ENCODE measurements around the gene TEK. TPM values are rescaled to one million over a fixed set of nuclear protein-coding genes. Genes with fewer than 3 reads are reported as not detected.
A peak's percentile ranks its signal among the peaks of the same experiment; 100 is the strongest.

Gene TEK
- total RNA-seq, 1 experiment from 2014 or later = 0.07 TPM

DNA sequence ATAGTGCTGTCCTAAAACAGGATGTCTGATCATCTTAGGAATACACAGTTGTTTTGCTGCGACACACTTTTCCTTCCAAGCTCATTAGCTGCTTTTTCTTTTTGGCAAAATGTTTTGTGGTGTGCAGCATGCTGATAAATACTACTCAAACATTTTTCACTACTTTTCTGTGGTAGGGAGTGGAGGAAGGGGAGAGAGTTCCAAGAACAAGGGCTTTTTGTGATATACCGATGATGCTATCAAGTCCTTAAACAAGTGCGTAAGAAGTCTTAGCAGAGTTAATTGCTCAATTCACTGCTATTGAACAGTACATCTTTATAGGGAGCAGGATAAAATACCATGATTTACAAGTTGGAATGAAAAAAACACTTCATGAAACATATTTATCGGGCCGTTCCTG, 23.6 kb upstream of the TEK start:
- H3K27ac ChIP-seq (ENCODE audit: low read length) = no peak overlapping the region
- ChIA-PET CTCF (no interaction called here), POLR2A (ENCODE audit: unreplicated experiment) (no interaction called here)
- no peaks in the 10 kb centered on the region for H3K36me3 ChIP-seq (ENCODE audit: low read depth, low read length)
- intact Hi-C loops (cut with micrococcal nuclease) = no loop called here
- no peaks in the 10 kb centered on the region for H3K27me3 ChIP-seq (ENCODE audit: low read length)
- no peak for DNase-seq
- H3K4me3 ChIP-seq (ENCODE audit: low read length) = no peak overlapping the region
- H3K4me1 ChIP-seq (ENCODE audit: insufficient read depth, low read length) = peaks cover 13% of the 10 kb centered on the region
- no peak for ATAC-seq
- no TSS peak for BruUV-seq (replicated peaks)
- no peaks in the 10 kb centered on the region for H3K9me2 ChIP-seq (replicated peaks; ENCODE audit: low read length)
- H3K9ac ChIP-seq (ENCODE audit: low read length) = no peak overlapping the region
- no peaks in the 10 kb centered on the region for H3K79me2 ChIP-seq (ENCODE audit: low read length)
- H4K20me1 ChIP-seq (ENCODE audit: low read length) = no peaks in the 10 kb centered on the region
- TF ChIP-seq EZH2phosphoT487 (IDR thresholded peaks at IDR 0.05; ENCODE audit: borderline replicate concordance, low read length) = no peak
- TF ChIP-seq, protein P1, sequence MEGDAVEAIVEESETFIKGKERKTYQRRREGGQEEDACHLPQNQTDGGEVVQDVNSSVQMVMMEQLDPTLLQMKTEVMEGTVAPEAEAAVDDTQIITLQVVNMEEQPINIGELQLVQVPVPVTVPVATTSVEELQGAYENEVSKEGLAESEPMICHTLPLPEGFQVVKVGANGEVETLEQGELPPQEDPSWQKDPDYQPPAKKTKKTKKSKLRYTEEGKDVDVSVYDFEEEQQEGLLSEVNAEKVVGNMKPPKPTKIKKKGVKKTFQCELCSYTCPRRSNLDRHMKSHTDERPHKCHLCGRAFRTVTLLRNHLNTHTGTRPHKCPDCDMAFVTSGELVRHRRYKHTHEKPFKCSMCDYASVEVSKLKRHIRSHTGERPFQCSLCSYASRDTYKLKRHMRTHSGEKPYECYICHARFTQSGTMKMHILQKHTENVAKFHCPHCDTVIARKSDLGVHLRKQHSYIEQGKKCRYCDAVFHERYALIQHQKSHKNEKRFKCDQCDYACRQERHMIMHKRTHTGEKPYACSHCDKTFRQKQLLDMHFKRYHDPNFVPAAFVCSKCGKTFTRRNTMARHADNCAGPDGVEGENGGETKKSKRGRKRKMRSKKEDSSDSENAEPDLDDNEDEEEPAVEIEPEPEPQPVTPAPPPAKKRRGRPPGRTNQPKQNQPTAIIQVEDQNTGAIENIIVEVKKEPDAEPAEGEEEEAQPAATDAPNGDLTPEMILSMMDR (conservative IDR thresholded peaks at IDR 0.05; ENCODE audit: low read depth, low read length) = no peak
- H3K9me3 ChIP-seq (ENCODE audit: low read length) = no peaks in the 10 kb centered on the region
- no peaks in the 10 kb centered on the region for H3F3A ChIP-seq (ENCODE audit: low read length, unreplicated experiment)
- H3K4me2 ChIP-seq (ENCODE audit: low read length) = no peak overlapping the region
- H2AFZ ChIP-seq (ENCODE audit: low read length) = no peak overlapping the region

DNA sequence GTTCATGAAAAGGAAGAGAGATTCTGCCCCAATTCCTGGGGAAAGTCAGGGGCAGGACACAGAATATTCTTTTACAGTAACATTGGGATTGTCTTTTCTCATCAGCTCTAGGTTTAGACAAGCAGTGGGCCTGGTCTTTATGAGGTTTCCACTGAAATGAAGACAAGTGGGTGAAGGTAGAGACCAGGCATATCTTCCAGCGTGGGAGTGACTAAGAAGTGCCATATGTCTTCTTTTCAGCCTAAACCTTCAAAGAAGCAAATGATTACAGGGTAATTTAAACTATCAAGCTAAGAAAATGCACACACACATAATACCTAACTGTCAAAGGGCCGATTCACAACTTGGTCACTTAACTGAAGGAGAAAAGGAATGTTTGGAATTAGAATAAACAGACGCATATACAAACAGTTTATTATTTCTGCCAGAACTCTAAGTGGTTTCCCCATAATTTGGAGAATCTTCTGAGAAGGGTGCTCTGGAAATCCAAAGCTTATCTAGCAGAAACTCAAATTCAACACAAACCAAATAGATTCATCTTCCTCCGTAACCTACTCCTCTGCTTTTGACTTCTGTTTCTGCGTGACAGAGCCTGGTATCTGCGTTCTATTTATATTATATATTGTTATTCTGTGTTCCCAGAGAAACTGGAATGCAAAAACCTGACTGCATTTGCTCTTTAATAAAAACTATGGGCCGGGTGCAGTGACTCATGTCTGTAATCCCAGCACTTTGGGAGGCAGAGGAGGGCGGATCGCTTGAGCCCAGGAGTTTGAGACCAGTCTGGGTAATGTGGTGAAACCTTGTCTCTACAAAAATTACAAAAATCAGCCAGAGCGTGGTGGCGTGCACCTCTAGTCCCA, 22.0 kb upstream of the TEK start:
- no peak overlapping the region for H3K4me2 ChIP-seq (ENCODE audit: low read length)

DNA sequence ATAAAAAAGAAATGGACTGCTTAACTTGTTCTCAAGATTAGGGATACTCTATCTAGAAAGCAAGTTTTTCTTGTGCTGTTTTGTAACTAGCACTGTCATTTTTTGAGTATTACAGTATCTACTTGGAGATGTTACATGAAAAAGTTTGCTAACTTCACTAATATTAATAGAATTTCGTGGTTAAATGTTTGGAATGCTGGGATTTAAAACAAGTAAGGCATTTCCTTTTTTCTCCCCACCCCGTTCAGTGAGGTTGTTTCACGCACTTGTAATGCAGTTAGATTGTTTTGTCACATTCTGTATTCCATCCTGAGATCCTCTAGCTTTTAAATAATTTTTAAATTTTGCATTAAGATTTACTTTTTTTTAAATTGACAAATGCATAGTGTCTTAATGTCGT, 20.0 kb upstream of the TEK start:
- no peak overlapping the region for H3K9ac ChIP-seq (ENCODE audit: low read length)
- CTCF ChIA-PET = no interaction called here
- no TSS peak for BruUV-seq (replicated peaks)

More for the DNA sequence above, 22.0 kb upstream of the TEK start:
- H3K4me3 ChIP-seq (ENCODE audit: low read length) = no peak overlapping the region
- no peak overlapping the region for H2AFZ ChIP-seq (ENCODE audit: low read length)
- DNase-seq = peak; percentile 7
- no peaks in the 10 kb centered on the region for H3K79me2 ChIP-seq (ENCODE audit: low read length)
- intact Hi-C loops (cut with micrococcal nuclease) = no loop called here
- no peaks in the 10 kb centered on the region for H3K36me3 ChIP-seq (ENCODE audit: low read depth, low read length)
- no peaks in the 10 kb centered on the region for H3K9me2 ChIP-seq (replicated peaks; ENCODE audit: low read length)
- POLR2A ChIA-PET (ENCODE audit: unreplicated experiment) = no interaction called here
- H3K4me1 ChIP-seq (ENCODE audit: insufficient read depth, low read length) = peaks cover 3% of the 10 kb centered on the region; the same call in 1 of the 2 replicates
- CTCF ChIA-PET = interaction anchor here (0.7 kb wide), 1 partner anchor 196 kb away, joined by 4 read pairs; no protein-coding TSS in a partner anchor
- no peak overlapping the region for H3K9ac ChIP-seq (ENCODE audit: low read length)
- H4K20me1 ChIP-seq (ENCODE audit: low read length) = no peaks in the 10 kb centered on the region
- BruUV-seq (replicated peaks) = no TSS peak
- H3K9me3 ChIP-seq (ENCODE audit: low read length) = no peaks in the 10 kb centered on the region
- no peak overlapping the region for H3K27ac ChIP-seq (ENCODE audit: low read length)
- H3F3A ChIP-seq (ENCODE audit: low read length, unreplicated experiment) = no peaks in the 10 kb centered on the region
- no peak for TF ChIP-seq EZH2 (IDR thresholded peaks at IDR 0.05; ENCODE audit: low read length, unreplicated experiment)
- TF ChIP-seq, protein P1 (conservative IDR thresholded peaks at IDR 0.05; ENCODE audit: low read depth, low read length) = no peak
- no peak for TF ChIP-seq EZH2phosphoT487 (IDR thresholded peaks at IDR 0.05; ENCODE audit: borderline replicate concordance, low read length)
- no peaks in the 10 kb centered on the region for H3K27me3 ChIP-seq (ENCODE audit: low read length)
- no peak for ATAC-seq

More for the DNA sequence above, 20.0 kb upstream of the TEK start:
- Histone ChIP-seq H3K4me1 (ENCODE audit: insufficient read depth, low read length) (peaks cover 5% of the 10 kb centered on the region), H3K36me3 (ENCODE audit: low read depth, low read length) (no peaks in the 10 kb centered on the region), H2AFZ (ENCODE audit: low read length) (no peak overlapping the region), H3K9me2 (replicated peaks; ENCODE audit: low read length) (no peaks in the 10 kb centered on the region), H3K79me2 (ENCODE audit: low read length) (no peaks in the 10 kb centered on the region), H3K9me3 (ENCODE audit: low read length) (no peaks in the 10 kb centered on the region), H3F3A (ENCODE audit: low read length, unreplicated experiment) (no peaks in the 10 kb centered on the region), H3K27ac (ENCODE audit: low read length) (no peak overlapping the region), H3K27me3 (ENCODE audit: low read length) (no peaks in the 10 kb centered on the region), H3K4me3 (ENCODE audit: low read length) (no peak overlapping the region), H4K20me1 (ENCODE audit: low read length) (no peaks in the 10 kb centered on the region), H3K4me2 (ENCODE audit: low read length) (no peak overlapping the region)
- intact Hi-C loops (cut with micrococcal nuclease) = no loop called here
- DNase-seq = no peak
- TF ChIP-seq, protein P1 (conservative IDR thresholded peaks at IDR 0.05; ENCODE audit: low read depth, low read length) = no peak
- TF ChIP-seq EZH2 (IDR thresholded peaks at IDR 0.05; ENCODE audit: low read length, unreplicated experiment) = no peak
- no peak for TF ChIP-seq EZH2phosphoT487 (IDR thresholded peaks at IDR 0.05; ENCODE audit: borderline replicate concordance, low read length)
- no peak for ATAC-seq
- POLR2A ChIA-PET (ENCODE audit: unreplicated experiment) = no interaction called here

Measured in PC-3 (cell line).